Raji (cell line): ENCODE results near the gene RBM12.

Source experiments
- POLR2A ChIP-seq: IDR thresholded peaks from 2 replicates; pipeline ENCODE4 v1.6.1; 2011; ENCODE audit warnings: low read depth, low read length, control low read depth; ENCODE audit not compliant: insufficient read depth

Gene RBM12

GRCh38 chr20:35699127-35699956 lies 34.6 kb upstream of the RBM12 start, which contains the start of the genes NFS1 and ROMO1:
Gene NFS1, minus strand, starts transcription at chr20:35699352. Its CDS starts 64 bp downstream, at chr20:35699288.
Gene ROMO1, plus strand, starts transcription at chr20:35699405. Its CDS starts 228 bp downstream, at chr20:35699633.
- TF ChIP-seq POLR2A, result peak; percentile 91

GRCh38 chr20:35698298-35699126 lies 33.8 kb upstream of the RBM12 start:
- TF ChIP-seq POLR2A, result no peak

- TF ChIP-seq POLR2A, result no peak
These were observed 33.1 kb upstream of the RBM12 start for GRCh38 chr20:35697696-35698297.

GRCh38 chr20:35695978-35696377 lies 31.3 kb upstream of the RBM12 start:
- no peak for TF ChIP-seq POLR2A

- no peak for TF ChIP-seq POLR2A
These were observed 30.6 kb upstream of the RBM12 start for GRCh38 chr20:35695245-35695749.

GRCh38 chr20:35690265-35690664 lies 25.6 kb upstream of the RBM12 start:
- TF ChIP-seq POLR2A, result no peak

GRCh38 chr20:35681960-35682359 lies 17.3 kb upstream of the RBM12 start:
- no peak for TF ChIP-seq POLR2A

- TF ChIP-seq POLR2A, result no peak
These were observed 15.9 kb upstream of the RBM12 start for GRCh38 chr20:35680452-35681183.

- no peak for TF ChIP-seq POLR2A
These were observed 10.2 kb upstream of the RBM12 start for GRCh38 chr20:35674921-35675320.

GRCh38 chr20:35673884-35674283 lies 9.2 kb upstream of the RBM12 start:
- TF ChIP-seq POLR2A, result no peak

- no peak for TF ChIP-seq POLR2A
These were observed 5.0 kb upstream of the RBM12 start for GRCh38 chr20:35669681-35670080.

GRCh38 chr20:35669221-35669620 lies 4.5 kb upstream of the RBM12 start:
- no peak for TF ChIP-seq POLR2A

GRCh38 chr20:35665949-35666288 lies 1.2 kb upstream of the RBM12 start:
- TF ChIP-seq POLR2A, result no peak
